Measurements from ENCODE around the gene CTPS1. TPM values are rescaled to one million over a fixed set of nuclear protein-coding genes. Genes with fewer than 3 reads are reported as not detected.
A peak's percentile ranks its signal among the peaks of the same experiment; 100 is the strongest.

The CTPS1 gene
- total and polyA plus RNA-seq, 3 experiments from 2014 or later, result 15.5 to 156 (median 151) TPM

DNA sequence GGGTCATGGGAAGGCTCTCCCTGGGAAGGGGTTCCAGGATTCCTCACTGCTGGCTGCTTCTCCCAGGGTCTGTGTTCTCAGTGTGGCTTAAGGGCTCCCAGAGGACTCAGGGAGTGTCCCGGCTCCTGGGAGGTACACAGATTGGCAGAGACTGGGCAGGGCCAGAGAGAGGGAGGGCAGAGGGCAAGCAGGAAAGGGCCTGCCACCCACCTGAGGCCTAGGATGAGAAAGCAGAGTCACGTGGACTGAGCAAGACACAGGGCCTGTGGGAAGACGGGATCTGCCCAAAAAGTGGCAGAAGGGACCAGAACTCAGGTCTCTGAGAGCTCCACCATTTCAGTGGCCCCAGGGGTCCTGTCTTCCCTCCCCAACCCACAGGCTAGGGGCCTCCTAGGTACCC lies 41.2 kb downstream of the CTPS1 start:
- Mint-ChIP-seq H3K4me1 (peaks cover 4 to 7% (median 4%) of the 10 kb centered on the region in 3 donors), H3K4me3 (no peak overlapping the region), H3K9me3 (no peaks in the 10 kb centered on the region), H3K27me3 (peaks cover 0 to 2% of the 10 kb centered on the region in 2 donors), H3K27ac (no peak overlapping the region), H3K36me3 (peaks cover 0 to 32% (median 0%) of the 10 kb centered on the region in 3 donors)
- H3K4me3 ChIP-seq (ENCODE audit: low read length), result no peak overlapping the region
- ChIA-PET POLR2A (no interaction called here), CTCF (no interaction called here)
- H3K27me3 ChIP-seq (ENCODE audit: insufficient read depth, low read length, poor library complexity, severe bottlenecking), result no peaks in the 10 kb centered on the region
- H3K4me1 ChIP-seq (ENCODE audit: insufficient read depth, low read length), result no peaks in the 10 kb centered on the region
- no peak overlapping the region for H3K27ac ChIP-seq (ENCODE audit: low read depth, low read length)
- no peaks in the 10 kb centered on the region for H3K36me3 ChIP-seq (ENCODE audit: insufficient read depth, low read length)
- no peak for DNase-seq
- H3K9me3 ChIP-seq (ENCODE audit: low read length), result no peaks in the 10 kb centered on the region

GRCh38 chr1:41021526-41022308 lies 42.2 kb downstream of the CTPS1 start, which contains the start of gene SLFNL1:
Gene SLFNL1 (minus strand): TSS chr1:41021725. CDS start chr1:41020660, 1,065 bp downstream.
- Histone ChIP-seq H3K4me3 (ENCODE audit: low read length) (no peak within 1 kb of the TSS), H3K27ac (ENCODE audit: low read depth, low read length) (no peak within 1 kb of the TSS), H3K36me3 (ENCODE audit: insufficient read depth, low read length) (no peaks in the 10 kb centered on the region), H3K9me3 (ENCODE audit: low read length) (no peaks in the 10 kb centered on the region), H3K27me3 (ENCODE audit: insufficient read depth, low read length, poor library complexity, severe bottlenecking) (no peaks in the 10 kb centered on the region), H3K4me1 (ENCODE audit: insufficient read depth, low read length) (no peaks in the 10 kb centered on the region)
- peaks cover 0 to 2% of the 10 kb centered on the region in 2 donors for H3K27me3 Mint-ChIP-seq
- ChIA-PET POLR2A (no interaction called here), CTCF (no interaction called here)
- H3K27ac Mint-ChIP-seq, result peak within 1 kb of the TSS in 3 of 8 donors; percentile 14 to 43 (median 37)
- H3K4me1 Mint-ChIP-seq, result peaks cover 12 to 14% (median 12%) of the 10 kb centered on the region in 3 donors
- no peaks in the 10 kb centered on the region for H3K9me3 Mint-ChIP-seq
- no peak for DNase-seq
- peaks cover 0 to 31% (median 0%) of the 10 kb centered on the region in 3 donors for H3K36me3 Mint-ChIP-seq
- no peak within 1 kb of the TSS for H3K4me3 Mint-ChIP-seq

DNA sequence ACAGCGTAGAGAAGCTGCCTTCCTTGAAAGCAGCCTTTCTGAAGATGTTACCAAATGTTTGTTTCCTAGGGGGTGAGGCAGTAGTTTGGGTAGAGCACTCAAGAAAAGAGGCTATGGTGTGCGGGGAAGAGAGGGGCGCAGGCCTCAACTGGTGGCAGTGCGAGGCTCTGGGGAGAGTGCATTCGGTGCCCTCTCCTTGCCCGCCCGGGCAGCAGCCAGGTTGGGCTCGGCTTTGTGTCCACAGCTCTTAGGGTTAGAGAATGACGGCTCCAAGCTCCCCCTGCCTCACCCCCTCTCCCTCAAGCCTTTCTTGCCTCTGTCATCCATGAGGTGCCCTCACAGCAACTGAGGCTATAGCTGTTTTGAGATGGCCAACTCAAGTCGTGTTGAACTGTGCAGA lies 42.9 kb downstream of the CTPS1 start:
- H3K27ac ChIP-seq (ENCODE audit: low read depth, low read length), result no peak overlapping the region
- H3K4me3 ChIP-seq (ENCODE audit: low read length), result no peak overlapping the region
- POLR2A ChIA-PET, result no interaction called here
- Mint-ChIP-seq H3K27me3 (peaks cover 0 to 2% of the 10 kb centered on the region in 2 donors), H3K36me3 (peaks cover 0 to 32% (median under 1%) of the 10 kb centered on the region in 3 donors), H3K27ac (peak overlapping the region in 1 of 8 donors; percentile 37), H3K4me1 (peaks cover 12 to 14% (median 12%) of the 10 kb centered on the region in 3 donors), H3K4me3 (no peak overlapping the region), H3K9me3 (no peaks in the 10 kb centered on the region)
- CTCF ChIA-PET, result no interaction called here
- no peaks in the 10 kb centered on the region for H3K27me3 ChIP-seq (ENCODE audit: insufficient read depth, low read length, poor library complexity, severe bottlenecking)
- H3K9me3 ChIP-seq (ENCODE audit: low read length), result no peaks in the 10 kb centered on the region
- H3K36me3 ChIP-seq (ENCODE audit: insufficient read depth, low read length), result peaks cover under 1% of the 10 kb centered on the region
- DNase-seq, result no peak
- H3K4me1 ChIP-seq (ENCODE audit: insufficient read depth, low read length), result no peaks in the 10 kb centered on the region

- no peak for DNase-seq
- no peaks in the 10 kb centered on the region for H3K9me3 ChIP-seq (ENCODE audit: low read length)
- Mint-ChIP-seq H3K4me3 (no peak overlapping the region), H3K27me3 (peaks cover 0 to 2% of the 10 kb centered on the region in 2 donors), H3K9me3 (no peaks in the 10 kb centered on the region), H3K4me1 (peaks cover 12 to 14% (median 12%) of the 10 kb centered on the region in 3 donors), H3K27ac (peak overlapping the region in 5 of 8 donors; percentile 36 to 43 (median 39)), H3K36me3 (peaks cover 0 to 36% (median 6%) of the 10 kb centered on the region in 3 donors)
- no peaks in the 10 kb centered on the region for H3K27me3 ChIP-seq (ENCODE audit: insufficient read depth, low read length, poor library complexity, severe bottlenecking)
- peaks cover 4% of the 10 kb centered on the region for H3K36me3 ChIP-seq (ENCODE audit: insufficient read depth, low read length)
- H3K4me1 ChIP-seq (ENCODE audit: insufficient read depth, low read length), result no peaks in the 10 kb centered on the region
- no peak overlapping the region for H3K27ac ChIP-seq (ENCODE audit: low read depth, low read length)
- ChIA-PET POLR2A (no interaction called here), CTCF (no interaction called here)
- no peak overlapping the region for H3K4me3 ChIP-seq (ENCODE audit: low read length)
These were observed 43.9 kb downstream of the CTPS1 start for GRCh38 chr1:41023279-41023990.

DNA sequence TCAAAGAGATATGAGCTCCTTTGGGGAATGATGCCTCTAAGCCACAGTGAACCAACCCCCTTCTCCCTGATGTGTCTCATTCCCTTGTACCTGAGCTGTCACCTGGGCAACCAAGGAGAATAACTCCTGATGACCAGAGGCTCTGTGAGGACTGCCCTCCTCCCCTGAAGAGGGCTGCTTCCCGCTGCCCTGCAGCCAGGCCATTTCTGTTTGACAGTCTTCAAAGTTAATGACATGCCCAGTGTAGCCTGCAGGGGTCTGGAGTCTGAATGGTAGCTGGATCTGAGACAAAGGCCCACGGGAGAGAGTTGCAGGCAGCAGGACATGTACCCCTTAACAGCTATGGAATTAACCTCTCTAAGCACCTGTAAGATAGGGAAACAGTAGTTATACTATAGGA lies 45.5 kb downstream of the CTPS1 start:
- peaks cover 12 to 14% (median 12%) of the 10 kb centered on the region in 3 donors for H3K4me1 Mint-ChIP-seq
- no peaks in the 10 kb centered on the region for H3K27me3 ChIP-seq (ENCODE audit: insufficient read depth, low read length, poor library complexity, severe bottlenecking)
- H3K36me3 ChIP-seq (ENCODE audit: insufficient read depth, low read length), result peaks cover 4% of the 10 kb centered on the region
- CTCF ChIA-PET, result interaction anchor here (1.9 kb wide), 1 partner anchor 21 kb away, joined by 6 read pairs; no protein-coding TSS in a partner anchor
- DNase-seq, result no peak
- H3K36me3 Mint-ChIP-seq, result peaks cover 0 to 39% (median 6%) of the 10 kb centered on the region in 3 donors
- H3K9me3 Mint-ChIP-seq, result no peaks in the 10 kb centered on the region
- no peaks in the 10 kb centered on the region for H3K4me1 ChIP-seq (ENCODE audit: insufficient read depth, low read length)
- no peak overlapping the region for H3K4me3 Mint-ChIP-seq
- no peaks in the 10 kb centered on the region for H3K27me3 Mint-ChIP-seq
- POLR2A ChIA-PET, result no interaction called here
- no peak overlapping the region for H3K27ac ChIP-seq (ENCODE audit: low read depth, low read length)
- no peak overlapping the region for H3K4me3 ChIP-seq (ENCODE audit: low read length)
- H3K9me3 ChIP-seq (ENCODE audit: low read length), result no peaks in the 10 kb centered on the region
- H3K27ac Mint-ChIP-seq, result peak overlapping the region in 3 of 8 donors; percentile 4 to 36 (median 12)

DNA sequence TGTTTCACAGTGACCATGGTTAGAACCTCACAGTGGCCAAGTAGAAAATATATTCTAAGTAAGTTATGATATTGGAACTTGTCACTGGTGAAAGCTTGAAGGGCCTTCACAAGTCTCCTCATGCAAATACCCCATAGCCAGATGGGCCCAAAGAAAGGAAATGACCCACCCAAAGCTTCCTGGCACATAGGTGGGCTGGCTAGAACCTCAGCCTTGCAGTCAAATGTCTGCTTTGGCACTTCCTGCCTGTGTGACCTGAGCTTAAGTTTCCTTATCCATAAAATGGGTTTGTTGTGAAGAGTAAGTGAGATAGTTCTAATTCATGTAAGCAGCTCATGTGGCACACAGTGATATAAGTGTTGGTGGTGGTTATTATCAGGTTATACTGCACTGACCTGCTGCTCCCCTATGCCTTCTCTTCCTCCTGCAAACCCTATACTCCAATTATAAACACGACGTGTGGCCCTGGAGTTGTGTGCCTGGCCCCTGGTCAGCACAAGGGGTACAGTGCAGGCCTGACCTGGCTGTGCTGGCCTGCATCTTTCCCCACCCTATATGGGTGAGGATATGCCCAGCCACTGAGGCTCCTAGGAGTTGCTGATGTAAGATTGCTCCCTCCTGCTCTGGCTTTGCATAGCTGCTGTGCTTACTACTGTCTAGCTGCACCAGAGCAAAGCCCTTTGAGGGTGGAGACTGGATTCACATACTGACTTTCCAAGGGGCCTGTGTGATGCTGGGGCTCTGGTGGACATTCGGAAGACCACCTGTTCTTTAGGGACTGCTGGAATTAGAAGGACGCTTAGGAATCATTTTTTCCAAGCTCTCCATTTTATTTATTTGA lies 46.7 kb downstream of the CTPS1 start:
- H3K27me3 Mint-ChIP-seq, result no peaks in the 10 kb centered on the region
- peaks cover 0 to 48% (median 12%) of the 10 kb centered on the region in 3 donors for H3K36me3 Mint-ChIP-seq
- no peaks in the 10 kb centered on the region for H3K9me3 Mint-ChIP-seq
- Histone ChIP-seq H3K4me3 (ENCODE audit: low read length) (no peak overlapping the region), H3K36me3 (ENCODE audit: insufficient read depth, low read length) (peaks cover 4% of the 10 kb centered on the region), H3K27me3 (ENCODE audit: insufficient read depth, low read length, poor library complexity, severe bottlenecking) (no peaks in the 10 kb centered on the region), H3K27ac (ENCODE audit: low read depth, low read length) (no peak overlapping the region), H3K9me3 (ENCODE audit: low read length) (no peaks in the 10 kb centered on the region), H3K4me1 (ENCODE audit: insufficient read depth, low read length) (no peaks in the 10 kb centered on the region)
- peak overlapping the region in 4 of 8 donors; percentile 17 to 96 (median 56) for H3K27ac Mint-ChIP-seq
- peaks cover 12 to 14% (median 12%) of the 10 kb centered on the region in 3 donors for H3K4me1 Mint-ChIP-seq
- ChIA-PET POLR2A (no interaction called here), CTCF (interaction anchor here (0.9 to 1.9 kb wide), 2 partner anchors 11 to 23 kb away, joined by 3 to 6 read pairs; no protein-coding TSS in a partner anchor)
- no peak overlapping the region for H3K4me3 Mint-ChIP-seq
- DNase-seq, result no peak

- H3K27me3 ChIP-seq (ENCODE audit: insufficient read depth, low read length, poor library complexity, severe bottlenecking), result no peaks in the 10 kb centered on the region
- peaks cover 8 to 10% (median 8%) of the 10 kb centered on the region in 3 donors for H3K4me1 Mint-ChIP-seq
- no peaks in the 10 kb centered on the region for H3K4me1 ChIP-seq (ENCODE audit: insufficient read depth, low read length)
- DNase-seq, result no peak
- peaks cover 4% of the 10 kb centered on the region for H3K36me3 ChIP-seq (ENCODE audit: insufficient read depth, low read length)
- H3K9me3 ChIP-seq (ENCODE audit: low read length), result no peaks in the 10 kb centered on the region
- peak overlapping the region in 1 of 8 donors; percentile 61 for H3K27ac Mint-ChIP-seq
- no peaks in the 10 kb centered on the region for H3K27me3 Mint-ChIP-seq
- no peak overlapping the region for H3K4me3 Mint-ChIP-seq
- H3K9me3 Mint-ChIP-seq, result no peaks in the 10 kb centered on the region
- ChIA-PET POLR2A (no interaction called here), CTCF (no interaction called here)
- no peak overlapping the region for H3K27ac ChIP-seq (ENCODE audit: low read depth, low read length)
- peaks cover 0 to 63% (median 20%) of the 10 kb centered on the region in 3 donors for H3K36me3 Mint-ChIP-seq
- H3K4me3 ChIP-seq (ENCODE audit: low read length), result no peak overlapping the region
These were observed 48.6 kb downstream of the CTPS1 start for GRCh38 chr1:41028034-41028642.
